Ishikawa (cell line): Measurements from ENCODE around the gene IFI16.

Source experiments
- CEBPB ChIP-seq: IDR thresholded peaks from 2 replicates; pipeline ENCODE4 v1.6.1; 2012
- TAF1 ChIP-seq: IDR thresholded peaks from 2 replicates; pipeline ENCODE4 v1.6.1; 2012; ENCODE audit warnings: low read depth, mild to moderate bottlenecking
- TEAD4 ChIP-seq: IDR thresholded peaks from 2 replicates; pipeline ENCODE4 v1.6.1; 2012

DNA sequence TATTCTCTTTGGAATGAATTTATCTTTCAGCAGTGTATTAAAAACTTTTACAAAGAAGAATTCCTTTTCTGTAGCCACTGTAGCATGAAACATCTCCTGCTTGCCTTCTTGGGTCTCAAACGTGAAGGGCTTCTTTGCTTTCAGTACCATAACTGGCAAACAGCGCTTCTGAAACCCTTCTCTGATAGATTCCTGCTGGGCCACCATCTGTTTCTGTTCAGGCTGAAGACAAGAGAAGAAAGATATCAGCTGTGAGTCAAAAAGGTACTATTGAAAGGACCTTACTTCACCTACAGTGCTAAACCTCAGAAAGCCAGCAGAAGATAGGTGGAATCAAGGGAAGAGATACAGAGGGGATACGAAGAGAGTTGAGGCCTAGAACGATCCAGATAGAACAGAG lies 56.4 kb downstream of the IFI16 start:
- TF ChIP-seq TAF1 = no peak
- no peak for TF ChIP-seq CEBPB
- no peak for TF ChIP-seq TEAD4
